ENCODE results near the gene SLC22A1. TPM values are rescaled to one million over a fixed set of nuclear protein-coding genes. Genes with fewer than 3 reads are reported as not detected.

SLC22A1 gene
- total RNA-seq, 1 experiment from 2014 or later: 0.86 TPM

DNA sequence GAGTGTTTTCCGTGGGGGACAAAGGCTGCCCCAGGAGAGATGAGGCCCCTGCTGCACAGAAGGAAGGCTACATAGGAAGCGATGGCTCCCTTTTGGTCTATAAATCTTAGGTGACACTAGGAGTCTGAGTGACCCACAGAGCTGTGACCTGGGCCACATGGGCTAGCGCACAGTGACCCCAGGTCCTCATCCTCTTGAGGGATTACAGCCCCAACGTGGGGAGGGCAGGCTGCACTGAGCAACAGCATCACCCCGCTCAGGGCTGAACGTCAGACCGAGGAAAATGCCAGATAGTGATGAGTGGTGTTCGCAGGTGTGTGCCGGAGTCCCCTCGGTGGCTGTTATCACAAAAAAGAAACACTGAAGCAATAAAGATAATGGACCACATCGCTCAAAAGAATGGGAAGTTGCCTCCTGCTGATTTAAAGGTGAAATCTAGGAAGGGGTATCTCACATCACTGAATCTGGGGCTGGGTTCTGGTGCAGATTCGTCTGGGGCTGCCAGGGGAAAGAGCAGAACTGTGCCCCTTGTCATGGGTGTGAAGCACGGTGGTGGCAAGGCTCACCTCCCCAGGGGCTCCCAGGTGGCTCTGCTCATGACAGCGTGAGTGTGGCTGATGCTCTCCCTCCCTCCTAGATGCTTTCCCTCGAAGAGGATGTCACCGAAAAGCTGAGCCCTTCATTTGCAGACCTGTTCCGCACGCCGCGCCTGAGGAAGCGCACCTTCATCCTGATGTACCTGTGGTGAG lies 14.5 kb downstream of the SLC22A1 start:
- Histone ChIP-seq H2AFZ (ENCODE audit: low read depth, low read length, poor library complexity, severe bottlenecking) (no peak overlapping the region), H3K9ac (ENCODE audit: low read length) (no peak overlapping the region), H3K4me2 (ENCODE audit: low read length) (no peak overlapping the region), H4K20me1 (ENCODE audit: insufficient read depth) (no peaks in the 10 kb centered on the region), H3K79me2 (ENCODE audit: insufficient read depth, low read length) (no peaks in the 10 kb centered on the region), H3K27ac (ENCODE audit: low read depth, low read length) (no peak overlapping the region), H3K27me3 (ENCODE audit: insufficient read depth, low read length) (no peaks in the 10 kb centered on the region), H3K36me3 (ENCODE audit: control insufficient read depth in 1 of 2, insufficient read depth in 2 of 2, low read length in 2 of 2) (no peaks in the 10 kb centered on the region), H3K9me2 (ENCODE audit: insufficient read depth) (no peaks in the 10 kb centered on the region), H3K4me3 (replicated peaks in 1 of 2; ENCODE audit: low read depth in 1 of 2, low read length in 2 of 2) (no peak overlapping the region), H3K4me1 (ENCODE audit: control insufficient read depth in 1 of 2, insufficient read depth in 2 of 2, low read length in 2 of 2) (peaks cover 0 to 11% of the 10 kb centered on the region in 2 experiments; a peak in 1 of 4 replicates), H3K9me3 (ENCODE audit: control insufficient read depth in 1 of 2, insufficient read depth in 1 of 2, low read depth in 1 of 2, low read length in 2 of 2) (no peaks in the 10 kb centered on the region)
- no peak for ATAC-seq
- POLR2A ChIA-PET: no interaction called here
- DNase-seq (ENCODE audit: low read depth, low spot score): no peak
- TF ChIP-seq CBX3 (IDR thresholded peaks at IDR 0.05; ENCODE audit: low read depth): no peak
- RAD21 ChIA-PET (ENCODE audit: low non-redundant PET in 1 of 2, low total read pairs in 2 of 2, uncharacterized antibody in 2 of 2, unreplicated experiment in 2 of 2): no interaction called here
- no TSS peak for BruUV-seq (replicated peaks)
- intact Hi-C loops (cut with micrococcal nuclease): loop anchor here (10.0 kb wide), 1 partner anchor 159 kb away; no protein-coding TSS in a partner anchor
- CTCF ChIA-PET: no interaction called here

DNA sequence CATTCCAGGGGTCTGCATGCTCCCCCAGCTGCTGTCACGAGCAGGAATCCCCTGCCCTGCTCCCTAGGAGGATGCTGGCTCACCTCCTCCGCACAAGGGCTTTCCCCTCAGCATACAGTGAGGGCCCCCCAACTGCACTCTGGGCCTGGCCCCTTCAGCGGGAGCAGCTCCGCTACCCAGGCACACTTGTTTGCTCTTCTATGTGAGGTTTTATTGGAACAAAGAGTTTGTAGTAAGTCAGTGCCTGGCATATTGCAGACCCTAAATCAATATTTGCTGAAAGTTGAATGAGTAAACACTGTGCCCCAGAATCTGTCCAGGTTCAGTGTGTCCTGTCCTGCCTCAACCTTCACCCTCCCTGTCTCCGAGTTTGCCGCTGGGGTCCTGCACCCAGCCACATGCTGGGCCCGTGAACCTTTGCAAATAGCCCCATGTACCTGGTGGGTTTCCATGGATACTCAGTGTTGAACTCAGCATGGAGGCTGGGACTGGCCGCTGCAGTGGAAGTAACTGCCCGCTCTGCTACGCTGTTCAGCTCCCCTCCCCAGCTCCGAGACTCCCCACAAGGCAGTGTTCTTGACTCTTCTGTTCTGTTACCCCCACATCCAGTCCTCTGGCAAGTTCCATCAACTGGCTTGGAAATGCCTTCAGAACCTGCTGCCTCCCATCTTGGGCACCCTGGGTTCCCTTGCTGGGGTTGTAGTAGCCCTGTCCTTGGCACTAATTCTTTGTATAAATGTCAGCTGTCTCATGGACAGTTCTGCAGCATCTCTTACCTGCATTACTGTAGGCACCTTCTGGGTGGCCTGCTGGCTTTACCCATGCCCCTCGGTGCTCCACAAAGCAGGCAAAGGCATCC lies 15.7 kb downstream of the SLC22A1 start:
- Histone ChIP-seq H4K20me1 (ENCODE audit: insufficient read depth) (no peaks in the 10 kb centered on the region), H3K9me3 (ENCODE audit: control insufficient read depth in 1 of 2, insufficient read depth in 1 of 2, low read depth in 1 of 2, low read length in 2 of 2) (no peaks in the 10 kb centered on the region), H3K36me3 (ENCODE audit: control insufficient read depth in 1 of 2, insufficient read depth in 2 of 2, low read length in 2 of 2) (no peaks in the 10 kb centered on the region), H3K4me3 (replicated peaks in 1 of 2; ENCODE audit: low read depth in 1 of 2, low read length in 2 of 2) (no peak overlapping the region), H3K27me3 (ENCODE audit: insufficient read depth, low read length) (no peaks in the 10 kb centered on the region), H3K9ac (ENCODE audit: low read length) (no peak overlapping the region), H3K79me2 (ENCODE audit: insufficient read depth, low read length) (no peaks in the 10 kb centered on the region), H2AFZ (ENCODE audit: low read depth, low read length, poor library complexity, severe bottlenecking) (no peak overlapping the region), H3K9me2 (ENCODE audit: insufficient read depth) (no peaks in the 10 kb centered on the region), H3K4me2 (ENCODE audit: low read length) (no peak overlapping the region), H3K27ac (ENCODE audit: low read depth, low read length) (no peak overlapping the region), H3K4me1 (ENCODE audit: control insufficient read depth in 1 of 2, insufficient read depth in 2 of 2, low read length in 2 of 2) (peaks cover 0 to 11% of the 10 kb centered on the region in 2 experiments; a peak in 1 of 4 replicates)
- DNase-seq (ENCODE audit: low read depth, low spot score) (no peak), ATAC-seq (no peak)
- TF ChIP-seq TCF7L2 (IDR thresholded peaks at IDR 0.05; ENCODE audit: borderline replicate concordance, extremely low read depth, insufficient read depth, insufficient read length): no peak
- TF ChIP-seq, protein P1, sequence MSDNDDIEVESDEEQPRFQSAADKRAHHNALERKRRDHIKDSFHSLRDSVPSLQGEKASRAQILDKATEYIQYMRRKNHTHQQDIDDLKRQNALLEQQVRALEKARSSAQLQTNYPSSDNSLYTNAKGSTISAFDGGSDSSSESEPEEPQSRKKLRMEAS (IDR thresholded peaks at IDR 0.05): no peak
- TF ChIP-seq, protein P2, sequence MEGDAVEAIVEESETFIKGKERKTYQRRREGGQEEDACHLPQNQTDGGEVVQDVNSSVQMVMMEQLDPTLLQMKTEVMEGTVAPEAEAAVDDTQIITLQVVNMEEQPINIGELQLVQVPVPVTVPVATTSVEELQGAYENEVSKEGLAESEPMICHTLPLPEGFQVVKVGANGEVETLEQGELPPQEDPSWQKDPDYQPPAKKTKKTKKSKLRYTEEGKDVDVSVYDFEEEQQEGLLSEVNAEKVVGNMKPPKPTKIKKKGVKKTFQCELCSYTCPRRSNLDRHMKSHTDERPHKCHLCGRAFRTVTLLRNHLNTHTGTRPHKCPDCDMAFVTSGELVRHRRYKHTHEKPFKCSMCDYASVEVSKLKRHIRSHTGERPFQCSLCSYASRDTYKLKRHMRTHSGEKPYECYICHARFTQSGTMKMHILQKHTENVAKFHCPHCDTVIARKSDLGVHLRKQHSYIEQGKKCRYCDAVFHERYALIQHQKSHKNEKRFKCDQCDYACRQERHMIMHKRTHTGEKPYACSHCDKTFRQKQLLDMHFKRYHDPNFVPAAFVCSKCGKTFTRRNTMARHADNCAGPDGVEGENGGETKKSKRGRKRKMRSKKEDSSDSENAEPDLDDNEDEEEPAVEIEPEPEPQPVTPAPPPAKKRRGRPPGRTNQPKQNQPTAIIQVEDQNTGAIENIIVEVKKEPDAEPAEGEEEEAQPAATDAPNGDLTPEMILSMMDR (IDR thresholded peaks at IDR 0.05 in 2 of 3, conservative IDR thresholded peaks at IDR 0.05 in 1 of 3; ENCODE audit: borderline replicate concordance in 1 of 3, insufficient read depth in 1 of 3, low read depth in 2 of 3, low read length in 2 of 3): no peak
- no peak for TF ChIP-seq RAD21 (IDR thresholded peaks at IDR 0.05; ENCODE audit: low read depth)
- no peak for TF ChIP-seq CEBPB (IDR thresholded peaks at IDR 0.05; ENCODE audit: low read depth)
- TF ChIP-seq POLR2A (IDR thresholded peaks at IDR 0.05; ENCODE audit: borderline replicate concordance, extremely low read depth, insufficient read depth, insufficient read length): no peak
- no peak for TF ChIP-seq ELF1 (IDR thresholded peaks at IDR 0.05; ENCODE audit: borderline replicate concordance, low read depth)
- TF ChIP-seq ZFX (IDR thresholded peaks at IDR 0.05): no peak
- no peak for TF ChIP-seq EGR1 (IDR thresholded peaks at IDR 0.05; ENCODE audit: low read depth)
- no peak for TF ChIP-seq CBX3 (IDR thresholded peaks at IDR 0.05; ENCODE audit: low read depth)
- no peak for TF ChIP-seq JUND (IDR thresholded peaks at IDR 0.05)
- TF ChIP-seq SP1 (IDR thresholded peaks at IDR 0.05; ENCODE audit: low read depth): no peak
- TF ChIP-seq POLR2AphosphoS5 (IDR thresholded peaks at IDR 0.05; ENCODE audit: low read depth, low read length): no peak
- TF ChIP-seq EZH2 (IDR thresholded peaks at IDR 0.05): no peak
- no peak for TF ChIP-seq YY1 (IDR thresholded peaks at IDR 0.05; ENCODE audit: extremely low read depth, insufficient replicate concordance, low read depth, low read length)
- no peak for TF ChIP-seq ZNF274 (IDR thresholded peaks at IDR 0.05; ENCODE audit: low read depth, low read length)
- TF ChIP-seq SIN3A (IDR thresholded peaks at IDR 0.05; ENCODE audit: low read depth): no peak
- no peak for TF ChIP-seq SRF (IDR thresholded peaks at IDR 0.05; ENCODE audit: low read depth)
- ChIA-PET POLR2A (no interaction called here), RAD21 (ENCODE audit: low non-redundant PET in 1 of 2, low total read pairs in 2 of 2, uncharacterized antibody in 2 of 2, unreplicated experiment in 2 of 2) (interaction anchor here (0.6 to 1.3 kb wide), 3 partner anchors 318 to 450 kb away, joined by 3 to 6 read pairs (median 5); no protein-coding TSS in a partner anchor), CTCF (interaction anchor here (1.0 to 2.3 kb wide), 4 partner anchors 84 to 318 kb away, joined by 3 to 19 read pairs (median 6); no protein-coding TSS in a partner anchor)
- intact Hi-C loops (cut with micrococcal nuclease): loop anchor here (10.0 kb wide), 1 partner anchor 157 kb away; no protein-coding TSS in a partner anchor
- no TSS peak for BruUV-seq (replicated peaks)
